Right atrium auricular region (tissue), 2 donors: ENCODE results near the gene NRXN3. TPM values are rescaled to one million over a fixed set of nuclear protein-coding genes. Genes with fewer than 3 reads are reported as not detected.

Experiments
- DNase-seq: peaks from one replicate; pipeline ENCODE4 v3.0.0-alpha.2; 2019; ENCODE audit warnings: low spot score
- H3K27ac ChIP-seq, 2 donors: fragments of 200-600 bp; sonication (generic); 1 replicate in 1 of 2; 2 replicates in 1 of 2; pipeline ENCODE4 v1.5.1; 2016 to 2019
- H3K27me3 ChIP-seq, 2 donors: fragments of 200-600 bp; sonication (generic); one replicate each; pipeline versions ENCODE4 v1.5.1 to v1.6.0; 2017 to 2019
- H3K36me3 ChIP-seq: fragments of 200-600 bp; sonication (generic); one replicate; pipeline ENCODE4 v1.5.1; 2016
- H3K4me1 ChIP-seq, 2 donors: fragments of 200-600 bp; sonication (generic); one replicate each; pipeline versions ENCODE4 v1.5.1 to v1.6.0; 2017 to 2019
- H3K4me3 ChIP-seq, 2 donors: fragments of 200-600 bp; sonication (generic); 1 replicate in 1 of 2; 2 replicates in 1 of 2; pipeline ENCODE4 v1.5.1; 2017 to 2019; ENCODE audit warnings: mild to moderate bottlenecking in 1 of 2, moderate library complexity in 1 of 2
- H3K9me3 ChIP-seq, 2 donors: fragments of 200-600 bp; sonication (generic); one replicate each; pipeline ENCODE4 v1.5.1; 2019
- CTCF ChIP-seq, 2 donors: fragments of 200-600 bp; sonication (generic); IDR thresholded peaks; one replicate each; pipeline ENCODE4 v1.5.1; 2019; ENCODE audit warnings: antibody characterized with exemption in 2 of 2
- total RNA-seq, 2 donors: library from RNA; depleted of rRNA; stranded (reverse); fragments of >200 nt; gene quantifications; one replicate each; pipeline ENCODE4 v1.1.0, GENCODE V29; 2016

Gene NRXN3
- total RNA-seq, 2 donors from 2014 or later, result 2.0 to 2.3 TPM

- H3K36me3 ChIP-seq, result no peaks in the 10 kb centered on the region
- no peaks in the 10 kb centered on the region for H3K9me3 ChIP-seq
- H3K4me3 ChIP-seq, result no peak overlapping the region
- H3K4me1 ChIP-seq, result no peaks in the 10 kb centered on the region
- no peak overlapping the region for H3K27ac ChIP-seq
- no peak for DNase-seq
- TF ChIP-seq CTCF (IDR thresholded peaks at IDR 0.05), result no peak
- no peaks in the 10 kb centered on the region for H3K27me3 ChIP-seq
Observed at GRCh38 chr14:79649856-79650255, 1479.7 kb downstream of the NRXN3 start.

- H3K27me3 ChIP-seq, result no peaks in the 10 kb centered on the region
Observed at GRCh38 chr14:79652513-79653307, 1482.5 kb downstream of the NRXN3 start.

GRCh38 chr14:79656056-79656455, 1485.9 kb downstream of the NRXN3 start:
- no peak overlapping the region for H3K4me3 ChIP-seq
- no peak for TF ChIP-seq CTCF (IDR thresholded peaks at IDR 0.05)
- H3K9me3 ChIP-seq, result no peaks in the 10 kb centered on the region
- DNase-seq, result no peak
- no peaks in the 10 kb centered on the region for H3K27me3 ChIP-seq
- no peaks in the 10 kb centered on the region for H3K4me1 ChIP-seq
- H3K36me3 ChIP-seq, result no peaks in the 10 kb centered on the region
- H3K27ac ChIP-seq, result no peak overlapping the region

More at GRCh38 chr14:79652513-79653307, 1482.5 kb downstream of the NRXN3 start:
- H3K4me1 ChIP-seq, result no peaks in the 10 kb centered on the region
- DNase-seq, result no peak
- no peaks in the 10 kb centered on the region for H3K9me3 ChIP-seq
- H3K27ac ChIP-seq, result no peak overlapping the region
- H3K4me3 ChIP-seq, result no peak overlapping the region
- no peaks in the 10 kb centered on the region for H3K36me3 ChIP-seq
- no peak for TF ChIP-seq CTCF (IDR thresholded peaks at IDR 0.05)

GRCh38 chr14:79656496-79656895, 1486.3 kb downstream of the NRXN3 start:
- Histone ChIP-seq H3K27ac (no peak overlapping the region), H3K9me3 (no peaks in the 10 kb centered on the region), H3K4me1 (no peaks in the 10 kb centered on the region), H3K27me3 (no peaks in the 10 kb centered on the region), H3K36me3 (no peaks in the 10 kb centered on the region), H3K4me3 (no peak overlapping the region)
- DNase-seq, result no peak
- no peak for TF ChIP-seq CTCF (IDR thresholded peaks at IDR 0.05)

GRCh38 chr14:79658221-79658620, 1488.0 kb downstream of the NRXN3 start:
- H3K36me3 ChIP-seq, result no peaks in the 10 kb centered on the region
- TF ChIP-seq CTCF (IDR thresholded peaks at IDR 0.05), result no peak
- H3K4me3 ChIP-seq, result no peak overlapping the region
- no peaks in the 10 kb centered on the region for H3K4me1 ChIP-seq
- no peaks in the 10 kb centered on the region for H3K27me3 ChIP-seq
- H3K27ac ChIP-seq, result no peak overlapping the region
- H3K9me3 ChIP-seq, result no peaks in the 10 kb centered on the region
- no peak for DNase-seq

- Histone ChIP-seq H3K4me3 (no peak overlapping the region), H3K4me1 (no peaks in the 10 kb centered on the region), H3K9me3 (no peaks in the 10 kb centered on the region), H3K27ac (no peak overlapping the region), H3K27me3 (no peaks in the 10 kb centered on the region), H3K36me3 (no peaks in the 10 kb centered on the region)
- no peak for DNase-seq
- TF ChIP-seq CTCF (IDR thresholded peaks at IDR 0.05), result no peak
Observed at GRCh38 chr14:79658769-79659168, 1488.6 kb downstream of the NRXN3 start.
